Ovary (tissue), 3 donors: ENCODE data around the gene MGME1.

Source experiments
- CTCF ChIP-seq, 3 donors: fragments of 450-650 bp in 2 of 3; fragments of 200-600 bp in 1 of 3; IDR thresholded peaks; one replicate each; pipeline versions ENCODE4 v1.5.1 to v1.8.0; 2016 to 2022; ENCODE audit warnings: antibody characterized with exemption in 3 of 3, mild to moderate bottlenecking in 1 of 3
- EP300 ChIP-seq: sonication (generic); formaldehyde crosslinking; IDR thresholded peaks from one replicate; pipeline ENCODE4 v1.6.1; 2017; ENCODE audit warnings: antibody characterized with exemption
- POLR2A ChIP-seq: fragments of 450-650 bp; IDR thresholded peaks from one replicate; pipeline ENCODE4 v1.6.1; 2017; ENCODE audit warnings: antibody characterized with exemption, mild to moderate bottlenecking, moderate library complexity
- donor health status: DM: no; HTN: no; CAD: no.

- TF ChIP-seq EP300 (no peak), POLR2A (no peak), CTCF (IDR thresholded peaks at IDR 0.05) (no peak)
Measured at GRCh38 chr20:18011951-18012645, 43.3 kb downstream of the MGME1 start.
